ENCODE measurements around the gene EBF3. TPM values are rescaled to one million over a fixed set of nuclear protein-coding genes. Genes with fewer than 3 reads are reported as not detected.

The EBF3 gene
- total RNA-seq, 1 donor from 2014 or later: 0.26 TPM

DNA sequence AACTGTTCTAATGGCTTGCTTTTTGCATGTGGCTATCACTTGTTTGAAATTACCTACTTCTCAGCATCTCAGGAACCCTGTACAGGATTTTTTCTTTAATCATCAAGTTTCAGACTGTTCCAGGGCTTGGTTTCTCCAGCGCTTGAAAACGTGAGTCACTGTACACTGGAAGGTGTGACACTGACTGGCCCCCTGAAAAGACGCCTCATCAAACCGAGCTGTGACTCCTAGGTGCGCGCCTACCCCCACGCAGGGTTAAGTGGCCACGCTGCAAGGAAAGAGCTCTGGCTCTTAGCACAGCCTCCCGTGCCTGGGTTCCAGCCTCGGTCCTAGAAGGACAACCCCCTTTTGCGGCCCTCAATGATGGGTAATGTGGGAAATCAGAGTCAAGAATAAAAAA, 81.0 kb downstream of the EBF3 start:
- no peaks in the 10 kb centered on the region for H3K27me3 ChIP-seq (ENCODE audit: control insufficient read depth, insufficient read depth, low read length)
- no peak overlapping the region for H3K4me3 ChIP-seq (ENCODE audit: low read depth, low read length)
- FAIRE-seq (no peak), DNase-seq (ENCODE audit: low read depth) (no peak)
- TF ChIP-seq, protein P1, sequence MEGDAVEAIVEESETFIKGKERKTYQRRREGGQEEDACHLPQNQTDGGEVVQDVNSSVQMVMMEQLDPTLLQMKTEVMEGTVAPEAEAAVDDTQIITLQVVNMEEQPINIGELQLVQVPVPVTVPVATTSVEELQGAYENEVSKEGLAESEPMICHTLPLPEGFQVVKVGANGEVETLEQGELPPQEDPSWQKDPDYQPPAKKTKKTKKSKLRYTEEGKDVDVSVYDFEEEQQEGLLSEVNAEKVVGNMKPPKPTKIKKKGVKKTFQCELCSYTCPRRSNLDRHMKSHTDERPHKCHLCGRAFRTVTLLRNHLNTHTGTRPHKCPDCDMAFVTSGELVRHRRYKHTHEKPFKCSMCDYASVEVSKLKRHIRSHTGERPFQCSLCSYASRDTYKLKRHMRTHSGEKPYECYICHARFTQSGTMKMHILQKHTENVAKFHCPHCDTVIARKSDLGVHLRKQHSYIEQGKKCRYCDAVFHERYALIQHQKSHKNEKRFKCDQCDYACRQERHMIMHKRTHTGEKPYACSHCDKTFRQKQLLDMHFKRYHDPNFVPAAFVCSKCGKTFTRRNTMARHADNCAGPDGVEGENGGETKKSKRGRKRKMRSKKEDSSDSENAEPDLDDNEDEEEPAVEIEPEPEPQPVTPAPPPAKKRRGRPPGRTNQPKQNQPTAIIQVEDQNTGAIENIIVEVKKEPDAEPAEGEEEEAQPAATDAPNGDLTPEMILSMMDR (IDR thresholded peaks at IDR 0.05; ENCODE audit: insufficient read depth, low read length, severe bottlenecking): no peak
- no peaks in the 10 kb centered on the region for H3K36me3 ChIP-seq (ENCODE audit: control insufficient read depth, insufficient read depth, low read length)

- TF ChIP-seq, protein P1 (IDR thresholded peaks at IDR 0.05; ENCODE audit: insufficient read depth, low read length, severe bottlenecking): no peak
- Histone ChIP-seq H3K27me3 (ENCODE audit: control insufficient read depth, insufficient read depth, low read length) (no peaks in the 10 kb centered on the region), H3K36me3 (ENCODE audit: control insufficient read depth, insufficient read depth, low read length) (no peaks in the 10 kb centered on the region), H3K4me3 (ENCODE audit: low read depth, low read length) (no peak overlapping the region)
- DNase-seq (ENCODE audit: low read depth) (no peak), FAIRE-seq (no peak)
These were observed 81.6 kb downstream of the EBF3 start for GRCh38 chr10:129882291-129883010.

- DNase-seq (ENCODE audit: low read depth) (no peak), FAIRE-seq (no peak)
- H3K27me3 ChIP-seq (ENCODE audit: control insufficient read depth, insufficient read depth, low read length): no peaks in the 10 kb centered on the region
- H3K4me3 ChIP-seq (ENCODE audit: low read depth, low read length): no peak overlapping the region
- TF ChIP-seq, protein P1 (IDR thresholded peaks at IDR 0.05; ENCODE audit: insufficient read depth, low read length, severe bottlenecking): no peak
- H3K36me3 ChIP-seq (ENCODE audit: control insufficient read depth, insufficient read depth, low read length): no peaks in the 10 kb centered on the region
These were observed 82.4 kb downstream of the EBF3 start for GRCh38 chr10:129881641-129882040.

GRCh38 chr10:129880191-129880870, 83.7 kb downstream of the EBF3 start:
- no peak overlapping the region for H3K4me3 ChIP-seq (ENCODE audit: low read depth, low read length)
- no peaks in the 10 kb centered on the region for H3K36me3 ChIP-seq (ENCODE audit: control insufficient read depth, insufficient read depth, low read length)
- H3K27me3 ChIP-seq (ENCODE audit: control insufficient read depth, insufficient read depth, low read length): no peaks in the 10 kb centered on the region
- no peak for DNase-seq (ENCODE audit: low read depth)
- peak; percentile 85 for FAIRE-seq
- TF ChIP-seq, protein P1 (IDR thresholded peaks at IDR 0.05; ENCODE audit: insufficient read depth, low read length, severe bottlenecking): no peak

DNA sequence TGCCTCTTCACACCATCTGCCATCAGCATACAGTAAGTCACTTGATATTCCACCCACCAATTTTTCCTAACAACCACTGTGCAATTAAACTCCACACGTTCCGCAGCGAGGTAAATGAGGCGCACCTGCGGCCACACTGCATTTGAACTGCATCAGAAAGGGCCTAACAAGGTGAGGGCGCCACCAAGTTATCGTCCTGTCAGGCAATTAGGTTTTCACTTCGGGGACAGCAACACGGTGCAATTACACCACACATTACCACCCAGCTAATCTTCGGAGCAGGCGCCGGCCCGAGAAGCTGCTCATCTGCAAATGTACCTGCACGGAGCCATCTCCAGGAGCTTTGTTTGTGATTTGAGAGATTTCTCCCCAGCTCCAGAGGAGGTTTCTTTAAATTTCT, 84.4 kb downstream of the EBF3 start:
- no peaks in the 10 kb centered on the region for H3K27me3 ChIP-seq (ENCODE audit: control insufficient read depth, insufficient read depth, low read length)
- TF ChIP-seq, protein P1 (IDR thresholded peaks at IDR 0.05; ENCODE audit: insufficient read depth, low read length, severe bottlenecking): no peak
- FAIRE-seq: no peak
- no peaks in the 10 kb centered on the region for H3K36me3 ChIP-seq (ENCODE audit: control insufficient read depth, insufficient read depth, low read length)
- H3K4me3 ChIP-seq (ENCODE audit: low read depth, low read length): no peak overlapping the region
- no peak for DNase-seq (ENCODE audit: low read depth)

Data from bronchial epithelial cell (primary cell).